Measurements from ENCODE around the gene GRK5.

GRK5 gene

GRCh38 chr10:119292968-119293760, 85.8 kb downstream of the GRK5 start:
- no peak overlapping the region for H3K4me3 ChIP-seq (ENCODE audit: low read depth, low read length)
- no peak for TF ChIP-seq CTCF (IDR thresholded peaks at IDR 0.05; ENCODE audit: insufficient read depth, low read length, missing control alignments)
- DNase-seq (ENCODE audit: low read depth, low spot score), result no peak
- POLR2A ChIA-PET, result no interaction called here
- CTCF ChIA-PET, result no interaction called here

- no peak overlapping the region for H3K4me3 ChIP-seq (ENCODE audit: low read depth, low read length)
- POLR2A ChIA-PET, result no interaction called here
- no peak for TF ChIP-seq CTCF (IDR thresholded peaks at IDR 0.05; ENCODE audit: insufficient read depth, low read length, missing control alignments)
- DNase-seq (ENCODE audit: low read depth, low spot score), result no peak
- CTCF ChIA-PET, result interaction anchor here (0.7 to 0.9 kb wide), 2 partner anchors 31 to 90 kb away, joined by 3 read pairs; no protein-coding TSS in a partner anchor
These were observed 89.3 kb downstream of the GRK5 start for GRCh38 chr10:119296703-119297102.

- POLR2A ChIA-PET, result no interaction called here
- TF ChIP-seq CTCF (IDR thresholded peaks at IDR 0.05; ENCODE audit: insufficient read depth, low read length, missing control alignments), result no peak
- CTCF ChIA-PET, result interaction anchor here (0.8 to 1.6 kb wide), 3 partner anchors 43 to 120 kb away, joined by 3 to 4 read pairs (median 4); no protein-coding TSS in a partner anchor
- DNase-seq (ENCODE audit: low read depth, low spot score), result no peak
- H3K4me3 ChIP-seq (ENCODE audit: low read depth, low read length), result no peak overlapping the region
These were observed 90.0 kb downstream of the GRK5 start for GRCh38 chr10:119297207-119297968.

- CTCF ChIA-PET, result no interaction called here
- TF ChIP-seq CTCF (IDR thresholded peaks at IDR 0.05; ENCODE audit: insufficient read depth, low read length, missing control alignments), result no peak
- no peak for DNase-seq (ENCODE audit: low read depth, low spot score)
- H3K4me3 ChIP-seq (ENCODE audit: low read depth, low read length), result no peak overlapping the region
- POLR2A ChIA-PET, result no interaction called here
These were observed 91.4 kb downstream of the GRK5 start for GRCh38 chr10:119298810-119299209.

- DNase-seq (ENCODE audit: low read depth, low spot score), result no peak
- H3K4me3 ChIP-seq (ENCODE audit: low read depth, low read length), result no peak overlapping the region
- peak; percentile 1 for TF ChIP-seq CTCF (IDR thresholded peaks at IDR 0.05; ENCODE audit: insufficient read depth, low read length, missing control alignments)
- POLR2A ChIA-PET, result no interaction called here
- CTCF ChIA-PET, result no interaction called here
These were observed 92.2 kb downstream of the GRK5 start for GRCh38 chr10:119299531-119299930.

GRCh38 chr10:119301397-119301796, 94.0 kb downstream of the GRK5 start:
- no peak for TF ChIP-seq CTCF (IDR thresholded peaks at IDR 0.05; ENCODE audit: insufficient read depth, low read length, missing control alignments)
- H3K4me3 ChIP-seq (ENCODE audit: low read depth, low read length), result no peak overlapping the region
- ChIA-PET POLR2A (no interaction called here), CTCF (interaction anchor here (0.8 to 1.3 kb wide), 2 partner anchors 12 to 98 kb away, joined by 4 to 5 read pairs; no protein-coding TSS in a partner anchor)
- no peak for DNase-seq (ENCODE audit: low read depth, low spot score)
